ENCODE data around the gene RABL3.

DNA sequence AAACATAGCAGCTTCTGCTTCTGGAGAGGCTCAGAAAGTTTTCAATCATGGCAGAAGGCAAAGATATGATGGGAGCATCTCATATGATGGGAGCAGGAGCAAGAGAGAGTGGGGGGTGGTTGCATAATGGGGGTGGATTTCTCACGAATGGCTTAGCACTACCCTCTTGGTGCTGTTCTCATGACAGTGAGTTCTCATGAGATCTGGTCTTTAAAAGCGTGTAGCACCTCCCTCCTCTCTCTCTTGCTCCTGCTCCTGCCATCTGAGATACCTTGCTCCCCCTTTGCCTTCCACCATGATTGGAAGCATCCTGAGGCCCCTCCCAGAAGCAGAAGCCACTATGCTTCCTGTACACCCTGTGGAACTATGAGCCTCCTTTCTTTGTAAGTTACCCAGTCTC, 82.5 kb downstream of the RABL3 start:
- no peak for TF ChIP-seq POLR2A (IDR thresholded peaks at IDR 0.05)
- TF ChIP-seq CTCF (IDR thresholded peaks at IDR 0.05 in 8 of 11, conservative IDR thresholded peaks at IDR 0.05 in 3 of 11), result no peak
- no peak for TF ChIP-seq POLR2AphosphoS5 (IDR thresholded peaks at IDR 0.05)
